HAP-1 (cell line): ENCODE results near the gene ZNF462.

Experiments
- DNase-seq, 2 experiments: peaks; one replicate each; pipeline ENCODE4 v3.0.0-alpha.2; 2016 to 2020; ENCODE audit warnings: low spot score in 2 of 2
- H3K27me3 ChIP-seq: fragments of 250-450 bp; sonication (Bioruptor Pico); 2 replicates; pipeline ENCODE4 v1.5.1; 2020; ENCODE audit warnings: low read depth, mild to moderate bottlenecking, moderate library complexity
- H3K36me3 ChIP-seq: fragments of 250-450 bp; sonication (Bioruptor Pico); replicated peaks from 2 replicates; pipeline ENCODE4 v1.5.1; 2020; ENCODE audit warnings: mild to moderate bottlenecking
- H3K4me1 ChIP-seq: fragments of 250-450 bp; sonication (Bioruptor Pico); 2 replicates; pipeline ENCODE4 v1.5.1; 2020; ENCODE audit warnings: mild to moderate bottlenecking
- H3K4me3 ChIP-seq: fragments of 250-450 bp; sonication (Bioruptor Pico); 2 replicates; pipeline ENCODE4 v1.5.1; 2020; ENCODE audit warnings: mild to moderate bottlenecking, moderate library complexity
- H3K9me3 ChIP-seq: fragments of 250-450 bp; sonication (Bioruptor Pico); 2 replicates; pipeline ENCODE4 v1.5.1; 2020; ENCODE audit warnings: mild to moderate bottlenecking, moderate library complexity
- in situ Hi-C: fragments of 300-500 bp; cut with MboI; formaldehyde crosslinking; loops from 3 replicates; pipeline ENCODE4 v1.14.3; 2020; ENCODE audit warnings: low sequenced_read_pairs, inconsistent platforms, mixed read lengths

ZNF462 gene

DNA sequence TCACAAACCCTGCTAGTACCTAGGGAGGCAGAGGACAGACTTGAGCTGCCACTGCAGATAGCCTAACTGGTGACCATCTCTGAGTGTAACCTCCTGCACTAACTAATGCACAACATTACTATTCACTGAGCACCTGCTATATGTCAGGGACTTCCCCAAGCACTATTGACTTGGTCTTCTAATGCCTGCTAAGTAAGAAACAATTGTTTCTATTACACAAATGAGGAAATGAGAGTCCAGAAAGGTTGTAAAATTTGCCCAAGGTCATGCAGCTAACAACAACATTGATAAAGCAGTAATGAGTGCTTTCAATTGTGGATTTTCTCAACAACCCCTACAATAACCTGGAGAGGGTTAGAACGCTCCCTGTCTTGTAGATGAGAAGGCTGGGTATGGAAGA is 183.7 kb downstream of the ZNF462 start:
- DNase-seq: no peak
- in situ Hi-C loops: no loop called here
- H3K4me1 ChIP-seq: peaks cover 3% of the 10 kb centered on the region; the same call in 1 of the 2 replicates
- H3K9me3 ChIP-seq: no peaks in the 10 kb centered on the region
- no peak overlapping the region for H3K4me3 ChIP-seq
- no peaks in the 10 kb centered on the region for H3K36me3 ChIP-seq
- no peaks in the 10 kb centered on the region for H3K27me3 ChIP-seq

DNA sequence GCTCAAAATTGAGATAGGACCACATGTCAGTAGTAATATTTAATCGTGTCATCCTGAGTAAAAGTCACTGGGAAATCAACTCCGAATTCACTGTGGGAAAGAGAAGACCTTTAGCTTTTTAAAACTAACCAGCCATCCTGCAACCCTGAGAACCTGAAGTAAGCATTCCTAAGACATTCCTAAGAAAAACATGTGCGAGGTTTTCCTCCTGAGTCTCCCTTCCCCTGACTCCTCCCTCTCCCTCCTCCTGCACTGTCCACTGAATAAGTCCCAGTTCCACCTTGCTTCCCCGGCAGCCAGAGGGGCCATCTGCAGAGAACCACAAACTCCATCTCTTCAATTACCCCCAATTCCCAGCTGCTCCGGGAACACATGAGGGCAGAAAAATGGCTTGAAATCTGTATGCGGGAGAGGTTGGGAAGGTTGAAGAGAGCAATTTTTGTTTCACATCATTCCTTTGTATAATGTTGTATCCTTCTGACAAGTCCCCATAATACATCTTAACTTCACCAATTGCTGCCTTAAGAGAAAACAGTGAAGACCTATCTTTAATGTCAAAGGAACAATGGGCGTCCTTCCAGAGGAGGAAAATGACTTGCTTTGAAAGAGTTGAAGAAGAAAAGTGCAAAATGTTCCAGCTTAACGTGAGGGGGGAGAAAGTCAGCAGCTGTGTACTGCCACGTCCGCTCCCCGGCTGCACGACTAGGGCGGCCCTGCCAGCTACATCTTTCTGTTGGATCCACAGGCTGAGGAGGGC is 186.3 kb downstream of the ZNF462 start:
- in situ Hi-C loops: no loop called here
- H3K27me3 ChIP-seq: no peaks in the 10 kb centered on the region

DNA sequence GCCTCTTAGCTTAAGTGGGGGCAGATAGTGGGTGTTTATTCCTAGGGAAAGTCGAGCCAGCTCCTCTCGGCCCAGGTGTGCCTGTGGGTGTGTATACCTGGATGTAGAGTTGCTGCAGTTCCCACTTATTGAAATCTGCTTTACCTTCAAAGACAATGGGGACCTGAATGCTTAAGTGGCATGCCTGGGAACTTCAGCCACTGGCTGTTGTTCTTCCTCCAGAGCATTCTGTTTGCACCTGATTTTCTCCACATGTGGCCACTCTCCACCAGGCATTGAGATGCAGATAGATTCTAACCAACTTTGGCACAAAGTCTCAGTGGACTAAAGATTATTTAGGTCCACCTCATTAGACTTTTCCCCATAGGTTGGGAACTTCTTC is 186.8 kb downstream of the ZNF462 start:
- in situ Hi-C loops: no loop called here
- no peak for DNase-seq
- Histone ChIP-seq H3K4me1 (peaks cover 3% of the 10 kb centered on the region; the same call in 1 of the 2 replicates), H3K9me3 (no peaks in the 10 kb centered on the region), H3K27me3 (no peaks in the 10 kb centered on the region), H3K36me3 (no peaks in the 10 kb centered on the region), H3K4me3 (no peak overlapping the region)

More for the DNA sequence above, 186.3 kb downstream of the ZNF462 start:
- Histone ChIP-seq H3K9me3 (no peaks in the 10 kb centered on the region), H3K4me3 (no peak overlapping the region), H3K4me1 (peaks cover 3% of the 10 kb centered on the region; the same call in 1 of the 2 replicates), H3K36me3 (no peaks in the 10 kb centered on the region)
- no peak for DNase-seq

DNA sequence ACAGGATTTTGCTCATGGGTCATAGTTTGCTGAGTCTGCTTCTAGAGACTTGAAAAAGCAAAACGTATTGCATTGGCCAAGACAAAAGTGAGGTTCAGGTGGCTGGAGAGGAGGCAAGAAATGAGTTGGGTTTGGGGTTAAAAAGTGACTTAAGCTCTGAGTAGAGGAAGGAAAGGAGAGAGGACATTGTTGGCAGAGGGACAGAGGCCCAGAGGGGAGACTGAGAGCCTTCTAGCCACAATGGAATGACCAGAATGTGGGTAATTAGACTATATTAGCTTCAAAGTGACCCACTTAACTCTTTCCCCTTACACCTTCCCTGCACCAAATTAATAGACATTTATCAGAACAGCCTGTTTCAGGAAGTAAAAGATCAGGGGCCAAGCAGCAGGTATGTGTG is 188.4 kb downstream of the ZNF462 start:
- H3K9me3 ChIP-seq: no peaks in the 10 kb centered on the region
- DNase-seq: no peak
- in situ Hi-C loops: no loop called here

DNA sequence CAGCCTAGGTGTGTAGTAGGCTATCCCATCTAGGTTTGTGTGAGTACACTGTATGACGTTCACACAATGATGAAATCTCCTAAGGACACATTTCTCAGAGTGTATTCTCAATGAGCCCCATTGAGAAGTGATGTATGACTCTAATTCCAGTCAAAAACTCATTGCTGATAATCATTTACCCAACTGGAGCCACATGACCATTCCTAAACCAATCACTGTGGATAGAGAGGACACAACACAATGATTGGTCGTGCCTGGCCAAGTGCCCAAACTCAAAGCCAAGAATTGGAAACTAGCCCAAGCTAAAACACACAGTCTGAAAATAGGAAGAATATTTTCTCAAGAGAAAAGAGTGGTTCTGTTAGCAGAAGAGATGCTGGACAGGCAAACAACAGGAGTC is 191.2 kb downstream of the ZNF462 start:
- no peaks in the 10 kb centered on the region; the same call in 1 of the 2 replicates for H3K9me3 ChIP-seq
- H3K4me1 ChIP-seq: peaks cover 3% of the 10 kb centered on the region; the same call in 1 of the 2 replicates
- no peak overlapping the region for H3K4me3 ChIP-seq
- in situ Hi-C loops: no loop called here
- no peaks in the 10 kb centered on the region for H3K36me3 ChIP-seq
- no peaks in the 10 kb centered on the region for H3K27me3 ChIP-seq
- no peak for DNase-seq

More for the DNA sequence above, 188.4 kb downstream of the ZNF462 start:
- no peaks in the 10 kb centered on the region for H3K27me3 ChIP-seq
- no peaks in the 10 kb centered on the region for H3K36me3 ChIP-seq
- H3K4me1 ChIP-seq: peaks cover 3% of the 10 kb centered on the region; the same call in 1 of the 2 replicates
- H3K4me3 ChIP-seq: no peak overlapping the region

DNA sequence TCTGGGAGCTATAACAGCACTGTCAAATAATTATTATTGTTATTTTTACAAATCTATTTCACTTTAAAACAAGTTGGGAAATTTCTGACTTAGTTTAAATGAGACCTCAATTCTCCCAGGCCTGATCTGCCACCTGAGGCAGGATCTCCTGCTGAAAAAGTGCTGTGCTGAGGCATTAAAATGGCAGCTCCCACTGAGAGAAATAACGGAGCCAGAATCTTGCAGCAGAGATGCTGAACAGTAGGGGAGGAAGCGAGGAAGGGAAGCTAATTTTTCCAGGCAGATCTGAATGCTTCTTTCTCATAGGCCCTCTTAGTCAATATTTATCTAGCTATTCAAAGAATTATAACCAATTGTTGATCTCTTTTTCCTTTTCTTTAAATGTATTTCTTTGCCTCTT is 196.3 kb downstream of the ZNF462 start:
- DNase-seq: no peak
- H3K4me3 ChIP-seq: no peak overlapping the region
- in situ Hi-C loops: no loop called here

DNA sequence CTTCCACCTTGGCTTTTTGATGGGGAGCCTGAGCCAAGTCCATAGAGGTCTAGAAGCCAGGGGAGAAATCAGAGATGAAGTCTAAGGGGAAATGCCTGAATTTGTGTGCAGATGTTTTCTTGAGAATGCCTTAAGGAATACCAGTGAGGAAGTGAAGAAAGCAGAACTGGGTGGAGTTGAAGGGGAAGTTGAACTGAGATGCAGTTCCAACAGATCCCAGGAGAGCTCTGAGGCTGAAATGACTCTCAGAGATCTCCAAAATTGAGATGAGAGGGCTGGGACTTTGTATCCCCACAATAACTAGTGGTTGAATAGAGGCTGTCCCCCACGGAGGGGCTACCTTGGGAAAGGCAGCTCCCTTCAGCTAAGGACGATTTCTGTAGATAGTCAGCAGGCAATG is 197.1 kb downstream of the ZNF462 start:
- H3K36me3 ChIP-seq: no peaks in the 10 kb centered on the region
- no peaks in the 10 kb centered on the region for H3K4me1 ChIP-seq
- no peaks in the 10 kb centered on the region for H3K27me3 ChIP-seq
- H3K4me3 ChIP-seq: no peak overlapping the region
- H3K9me3 ChIP-seq: peaks cover 2% of the 10 kb centered on the region; the same call in 1 of the 2 replicates
- no peak for DNase-seq
- in situ Hi-C loops: no loop called here

More for the DNA sequence above, 196.3 kb downstream of the ZNF462 start:
- Histone ChIP-seq H3K36me3 (no peaks in the 10 kb centered on the region), H3K27me3 (no peaks in the 10 kb centered on the region), H3K4me1 (no peaks in the 10 kb centered on the region), H3K9me3 (peaks cover 2% of the 10 kb centered on the region; the same call in 1 of the 2 replicates)
